Activated T-helper 1 cell treated with Interleukin-2 at 50 U/mL for 16 hours (primary cell): ENCODE results near the gene MRPS5.
A peak's percentile ranks its signal among the peaks of the same experiment; 100 is the strongest.
"Not testable (repeated sequence)": the region's sequence is repeated elsewhere in the genome, so short reads cannot be mapped to it uniquely, and the experiment has no call there.

Experiments used
- DNase-seq: peaks from one replicate; pipeline ENCODE4 v3.0.0-alpha.2; 2020; ENCODE audit warnings: low read depth

Gene MRPS5

GRCh38 chr2:95121407-95122196, at the start of gene MRPS5:
MRPS5 (minus strand) TSS chr2:95121808; CDS start chr2:95121791, 17 bp downstream.
- DNase-seq = peak; percentile 77

DNA sequence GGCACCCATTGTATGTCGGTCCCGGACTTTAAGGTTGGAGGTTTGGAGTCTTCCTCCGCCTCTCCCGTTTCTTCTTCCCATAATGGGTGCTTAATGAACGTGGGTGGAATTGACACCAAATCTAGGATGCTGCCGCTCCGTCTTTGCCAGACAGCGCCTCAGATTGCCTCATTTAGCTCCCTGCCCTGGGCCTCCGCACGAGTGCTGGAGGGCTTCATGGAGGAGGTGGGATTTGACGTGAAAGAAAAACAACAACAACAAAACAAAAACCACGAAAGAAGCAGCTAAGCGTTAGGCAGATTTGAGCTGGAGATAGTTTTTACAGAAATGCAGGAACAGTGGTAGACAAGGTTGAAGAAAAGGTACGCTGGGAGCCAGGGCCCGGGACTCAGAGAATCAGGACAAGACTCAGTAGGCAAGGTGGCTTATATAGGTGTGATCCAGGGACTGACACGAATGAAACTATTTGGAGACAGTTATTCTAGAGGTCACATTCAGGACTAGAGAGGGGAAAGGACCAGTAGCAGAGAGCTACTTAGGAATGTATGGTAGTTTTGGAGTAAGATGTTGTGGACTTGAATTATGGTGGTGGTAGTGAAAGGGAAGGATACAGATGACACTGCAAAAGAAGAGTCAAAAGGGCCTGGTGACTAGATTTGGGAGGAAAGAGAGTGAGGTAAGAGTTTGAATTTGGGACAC, 44.6 kb upstream of the MRPS5 start:
- DNase-seq = no peak

DNA sequence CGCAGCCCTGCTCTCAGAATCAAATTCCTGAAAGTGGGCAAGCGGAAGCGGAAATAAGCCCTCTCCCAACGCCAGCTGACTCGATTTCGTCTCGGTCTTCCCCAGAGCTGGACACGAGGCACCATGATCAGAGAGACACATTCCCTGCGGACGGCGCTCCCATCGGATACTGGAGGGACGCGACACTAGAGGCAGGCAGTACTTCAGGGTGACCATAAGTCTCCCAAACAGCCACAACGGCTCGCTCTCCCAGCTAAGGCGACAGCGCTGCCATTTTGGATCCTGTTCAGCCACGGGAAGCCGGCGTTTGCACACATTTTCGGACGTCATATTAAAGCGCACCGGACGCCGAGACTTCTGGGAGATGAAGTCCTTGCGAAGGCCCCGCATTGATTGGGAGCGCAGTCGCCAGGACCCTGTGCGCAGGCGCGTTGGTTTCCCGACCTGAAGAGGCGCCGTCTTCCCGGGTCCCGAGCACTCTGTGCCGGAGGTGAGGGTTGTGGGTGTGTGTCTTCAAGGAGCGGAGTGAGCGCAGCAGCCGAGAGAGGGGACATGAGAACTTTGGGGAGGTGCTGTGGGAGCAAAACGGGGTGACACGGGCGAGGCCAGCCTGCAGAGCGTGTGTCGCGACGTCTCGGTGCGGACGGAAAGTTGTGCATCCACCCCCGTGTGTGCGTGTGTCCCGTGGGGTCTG, 43.9 kb upstream of the MRPS5 start, which contains the start of gene ZNF2:
TSS of gene ZNF2 (plus strand) at position 439 of the 694 bp plus-strand sequence. CDS start 10,418 bp downstream, outside the sequence.
- DNase-seq = peak; percentile 94

- DNase-seq = no peak
Observed at GRCh38 chr2:95165030-95165370, 43.4 kb upstream of the MRPS5 start.

DNA sequence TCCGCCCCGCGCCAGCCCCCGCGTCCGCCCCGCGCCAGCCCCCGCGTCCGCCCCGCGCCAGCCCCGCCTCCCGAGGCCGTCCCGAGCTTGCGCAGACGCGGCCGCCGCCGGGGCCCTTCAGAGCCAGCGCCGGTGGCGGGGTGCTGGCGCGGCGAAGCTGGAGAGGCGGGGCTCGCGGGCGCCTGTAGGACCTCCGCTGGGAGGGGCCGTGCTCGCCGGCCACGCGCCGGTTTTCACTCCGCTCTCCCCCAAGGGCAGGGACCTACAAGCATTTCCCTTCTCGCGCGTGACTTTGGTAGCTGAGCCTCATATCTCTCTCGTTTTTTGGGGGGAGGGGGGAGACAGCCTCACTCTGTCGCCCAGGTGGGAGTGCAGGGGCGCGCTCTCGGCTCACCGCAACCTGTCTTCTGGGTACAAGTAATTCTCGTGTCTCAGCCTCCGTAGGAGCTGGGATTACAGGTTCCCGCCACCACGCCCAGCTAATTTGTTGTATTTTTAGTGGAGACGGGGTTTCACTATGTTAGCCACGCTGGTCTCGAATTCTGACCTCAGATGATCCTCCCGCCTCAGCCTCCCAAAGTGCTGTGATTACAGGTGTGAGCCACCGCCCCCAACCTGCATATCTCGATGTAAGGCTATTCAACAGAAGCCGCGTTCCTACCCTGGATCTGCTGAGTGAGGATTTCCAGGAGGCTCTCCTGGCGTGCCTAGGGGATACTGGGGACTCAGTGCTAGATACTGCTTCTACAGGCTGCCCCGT, 38.3 kb upstream of the MRPS5 start, which contains the start of gene ZNF514:
TSS of gene ZNF514 (minus strand) at position 159 of the 760 bp plus-strand sequence. CDS start 6,595 bp downstream, outside the sequence.
- peak; percentile 71 for DNase-seq

DNA sequence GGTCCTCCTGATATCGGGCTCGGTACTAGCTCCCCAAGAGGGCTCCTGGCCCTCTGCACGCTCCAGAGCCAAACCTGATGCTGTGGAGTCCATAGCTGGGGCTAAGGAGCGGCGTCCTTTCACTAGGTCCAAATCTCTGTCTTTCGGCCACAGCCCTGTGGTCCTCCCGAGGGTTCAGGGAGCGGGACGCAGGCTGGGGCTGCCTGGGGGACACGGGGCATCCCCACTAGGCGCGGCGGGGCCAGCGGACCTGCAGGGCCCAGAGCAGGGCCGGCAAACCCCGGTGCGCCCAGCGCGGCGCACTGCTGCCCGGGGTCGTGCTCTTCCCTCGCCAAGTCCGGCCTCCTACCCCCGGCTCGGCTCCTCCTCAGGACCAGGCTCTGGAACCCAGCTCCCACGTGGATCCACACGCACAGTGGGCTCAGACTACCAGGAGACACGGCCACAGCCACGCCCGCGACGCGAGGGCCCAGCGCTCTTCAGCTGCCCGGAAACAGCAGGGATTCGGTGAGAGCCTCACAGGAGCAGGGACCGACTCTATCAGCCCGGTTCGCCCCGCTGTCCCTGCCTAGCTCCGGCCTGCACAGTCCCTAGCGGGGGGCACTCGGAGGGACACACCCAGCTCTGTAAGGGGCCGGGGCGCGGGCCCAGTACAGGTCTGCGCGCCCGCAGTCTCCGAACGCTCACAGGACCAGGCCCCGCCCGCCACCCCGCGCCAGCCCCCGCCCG, 37.4 kb upstream of the MRPS5 start:
- no peak for DNase-seq

DNA sequence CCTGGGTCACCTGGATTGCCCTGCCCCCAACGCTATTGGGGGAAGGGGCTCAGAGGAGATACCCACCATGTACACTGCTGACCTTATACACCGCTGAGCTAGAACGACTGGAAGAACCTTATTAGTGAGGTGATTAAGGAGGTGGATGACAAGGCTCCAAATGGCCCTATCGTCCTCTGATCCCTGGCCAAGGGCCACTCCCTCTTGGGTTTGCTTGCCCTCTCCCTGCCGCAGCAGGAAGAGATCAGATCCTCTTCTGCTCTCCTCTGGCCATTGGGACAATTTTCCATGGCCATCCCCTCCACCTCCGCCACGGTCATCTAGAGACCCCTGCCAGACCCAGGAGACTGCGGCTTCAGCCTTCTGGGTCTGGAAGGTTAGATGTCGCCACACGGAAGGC, 36.8 kb upstream of the MRPS5 start:
- no peak for DNase-seq

GRCh38 chr2:95149397-95149984, 27.9 kb upstream of the MRPS5 start:
- no peak for DNase-seq

GRCh38 chr2:95143838-95144237, 22.2 kb upstream of the MRPS5 start:
- no peak for DNase-seq

GRCh38 chr2:95138702-95139101, 17.1 kb upstream of the MRPS5 start:
- no peak for DNase-seq

DNA sequence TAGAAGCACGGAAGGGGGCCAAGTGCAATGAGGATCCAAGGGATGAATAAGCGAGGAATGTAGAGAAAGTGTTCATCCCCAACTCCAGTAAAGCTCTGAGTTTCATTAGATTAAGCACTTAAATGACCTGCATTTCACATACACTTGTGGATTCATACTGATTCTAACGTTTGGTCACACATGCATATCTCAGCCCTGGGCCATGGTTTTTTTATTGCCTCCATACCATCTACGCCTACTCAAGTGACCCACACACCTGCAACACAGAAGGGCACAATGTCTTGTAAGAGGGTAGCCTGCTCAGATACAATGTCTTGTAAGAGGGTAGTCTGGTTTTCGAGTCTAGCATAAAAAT, 566 bp upstream of the MRPS5 start:
- no peak for DNase-seq

DNA sequence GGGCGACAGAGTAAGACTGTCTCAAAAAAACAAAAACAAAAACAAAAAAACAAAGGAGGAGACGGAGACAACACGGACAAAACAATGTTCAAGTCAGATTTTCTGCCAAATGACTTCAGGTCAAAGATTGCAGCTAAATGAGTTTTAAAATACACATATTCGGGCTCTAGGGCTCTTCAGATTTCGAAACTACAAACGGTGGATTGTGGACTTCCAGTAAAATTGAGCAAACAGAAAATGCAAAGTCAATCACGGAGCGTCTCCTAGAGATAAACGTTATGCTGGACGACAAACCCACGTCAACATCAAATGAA, 558 bp downstream of the MRPS5 start:
- DNase-seq = no peak

DNA sequence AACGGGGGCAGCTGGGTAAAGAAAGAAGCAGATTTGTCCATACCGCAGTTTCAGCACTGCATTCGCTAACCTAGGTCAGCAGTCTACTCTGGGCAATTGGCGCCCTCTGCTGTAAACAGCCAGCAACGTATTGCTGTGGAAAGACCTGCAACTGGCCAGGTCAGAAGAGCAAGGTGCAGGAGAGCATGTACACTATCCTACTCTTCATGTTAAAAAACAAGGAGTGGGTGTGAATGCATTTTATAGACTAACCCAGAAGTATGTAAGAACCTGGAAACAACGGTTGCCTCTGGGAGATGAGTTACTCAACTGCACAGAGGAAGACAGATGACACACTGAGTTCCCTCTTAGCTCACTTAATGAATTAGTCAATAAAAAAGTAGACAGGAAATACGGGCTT, 6.2 kb downstream of the MRPS5 start:
- DNase-seq = peak; percentile 54

GRCh38 chr2:95113464-95113863, 8.1 kb downstream of the MRPS5 start:
- DNase-seq = no peak

GRCh38 chr2:95110395-95110794, 11.2 kb downstream of the MRPS5 start:
- DNase-seq = no peak

- DNase-seq = no peak
Observed at GRCh38 chr2:95109260-95109659, 12.3 kb downstream of the MRPS5 start.

GRCh38 chr2:95106081-95106480, 15.5 kb downstream of the MRPS5 start:
- no peak for DNase-seq

GRCh38 chr2:95104606-95105005, 17.0 kb downstream of the MRPS5 start:
- DNase-seq = no peak

- DNase-seq = no peak
Observed at GRCh38 chr2:95099910-95100309, 21.7 kb downstream of the MRPS5 start.

DNA sequence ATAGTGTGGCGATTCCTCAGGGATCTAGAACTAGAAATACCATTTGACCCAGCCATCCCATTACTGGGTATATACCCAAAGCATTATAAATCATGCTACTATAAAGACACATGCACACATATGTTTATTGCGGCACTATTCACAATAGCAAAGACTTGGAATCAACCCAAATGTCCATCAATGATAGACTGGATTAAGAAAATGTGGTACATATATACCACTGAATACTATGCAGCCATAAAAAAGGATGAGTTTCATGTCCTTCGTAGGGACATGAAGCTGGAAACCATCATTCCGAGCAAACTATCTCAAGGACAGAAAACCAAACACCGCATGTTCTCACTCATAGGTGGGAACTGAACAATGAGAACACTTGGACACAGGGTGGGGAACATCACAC, 23.3 kb downstream of the MRPS5 start:
- not testable (repeated sequence) for DNase-seq

DNA sequence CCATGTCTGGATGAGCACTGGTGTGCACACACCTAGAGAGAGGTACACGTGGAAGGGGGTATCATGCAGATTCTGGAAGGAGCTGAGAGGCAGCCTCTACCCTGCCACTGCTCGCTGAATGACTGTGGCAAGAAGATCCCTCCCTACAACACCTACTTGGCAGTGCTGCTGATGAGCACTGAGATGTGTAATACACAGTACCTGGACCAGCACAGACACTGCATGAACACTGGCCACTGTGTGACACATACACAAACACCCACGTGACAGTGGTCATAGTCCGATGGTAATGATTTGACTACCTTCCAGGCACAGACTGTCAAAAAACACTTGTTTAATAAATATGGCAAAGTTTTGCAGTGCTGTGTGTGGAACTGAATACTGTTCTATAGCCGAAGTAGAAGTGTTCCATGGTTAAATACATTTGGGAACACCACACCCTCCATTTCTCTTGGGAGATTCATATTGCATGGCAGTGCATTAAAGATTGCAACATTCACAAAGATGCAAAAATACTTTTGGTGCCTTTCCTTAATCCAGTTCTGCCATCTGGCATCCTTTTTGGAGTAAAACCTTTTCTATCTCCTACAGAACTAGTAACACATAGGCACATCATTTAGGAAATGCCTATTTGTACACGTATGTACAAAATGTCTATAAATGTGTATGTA, 29.6 kb downstream of the MRPS5 start:
- no peak for DNase-seq
